GM19467 (cell line): Measurements from ENCODE around the gene RIN2.
"Not testable (repeated sequence)": the region's sequence is repeated elsewhere in the genome, so short reads cannot be mapped to it uniquely, and the experiment has no call there.

Experiments
- ATAC-seq: cut with Tn5 transposase; IDR thresholded peaks from one replicate; pipeline ENCODE4 v1.9.1; 2021; ENCODE audit warnings: mild to moderate bottlenecking, moderate library complexity; ENCODE audit not compliant: unreplicated experiment

Gene RIN2

DNA sequence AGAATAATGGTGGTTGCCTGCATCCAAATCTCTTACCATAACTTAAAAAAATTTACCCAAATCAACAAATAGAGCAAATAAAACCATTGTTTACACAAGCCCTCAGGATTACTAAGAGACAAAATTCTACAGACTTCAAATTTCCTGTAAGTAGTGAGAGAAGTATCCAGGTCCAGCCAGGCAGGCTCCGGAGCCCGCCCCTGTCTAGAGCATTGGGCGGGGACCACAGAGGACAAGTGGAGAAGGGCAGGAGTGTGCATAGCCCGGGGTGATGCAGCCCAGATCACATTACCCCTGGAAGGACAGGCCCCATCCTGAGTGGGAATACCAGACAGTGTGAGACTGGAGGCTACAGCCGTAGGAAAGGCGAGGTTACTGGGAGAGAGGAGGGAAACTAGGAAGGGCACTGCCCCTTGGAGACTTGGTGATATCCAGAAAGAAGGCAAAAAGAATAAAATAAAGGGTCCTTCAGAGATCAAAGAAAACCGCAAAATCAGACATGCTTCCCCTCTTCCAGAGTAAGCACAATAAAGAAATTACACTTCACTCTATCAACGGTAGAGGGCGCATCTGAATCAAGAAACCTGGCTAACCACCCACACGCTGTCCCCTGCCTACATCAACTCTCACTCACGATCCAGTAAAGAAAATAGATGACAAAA, 26.6 kb downstream of the RIN2 start:
- ATAC-seq, result no peak

- no peak for ATAC-seq
Observed at GRCh38 chr20:19785173-19785982, 27.3 kb downstream of the RIN2 start.

GRCh38 chr20:19785983-19786285, 27.9 kb downstream of the RIN2 start:
- no peak for ATAC-seq

DNA sequence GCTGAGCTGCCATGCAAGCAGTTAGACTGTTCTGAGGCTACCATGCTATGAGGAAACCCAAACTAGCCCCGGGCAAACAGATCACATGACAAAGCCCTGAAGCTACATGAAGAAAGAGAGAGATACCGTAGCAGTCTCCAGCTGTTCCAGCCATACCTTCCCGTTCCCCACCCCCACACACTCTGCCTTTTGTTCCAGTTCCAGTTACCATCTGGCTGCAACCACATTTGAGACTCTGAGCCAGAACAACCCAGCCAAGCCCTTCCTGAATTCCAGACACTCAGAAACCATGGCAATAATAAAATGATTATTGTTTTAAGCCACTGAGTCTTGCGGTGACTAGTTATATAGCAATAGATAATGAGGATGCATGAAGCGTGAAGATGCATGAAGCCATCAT, 28.3 kb downstream of the RIN2 start:
- ATAC-seq, result no peak

GRCh38 chr20:19787366-19787765, 29.3 kb downstream of the RIN2 start:
- ATAC-seq, result no peak

- ATAC-seq, result no peak
Observed at GRCh38 chr20:19789009-19789408, 31.0 kb downstream of the RIN2 start.

- no peak for ATAC-seq
Observed at GRCh38 chr20:19789446-19789845, 31.4 kb downstream of the RIN2 start.

DNA sequence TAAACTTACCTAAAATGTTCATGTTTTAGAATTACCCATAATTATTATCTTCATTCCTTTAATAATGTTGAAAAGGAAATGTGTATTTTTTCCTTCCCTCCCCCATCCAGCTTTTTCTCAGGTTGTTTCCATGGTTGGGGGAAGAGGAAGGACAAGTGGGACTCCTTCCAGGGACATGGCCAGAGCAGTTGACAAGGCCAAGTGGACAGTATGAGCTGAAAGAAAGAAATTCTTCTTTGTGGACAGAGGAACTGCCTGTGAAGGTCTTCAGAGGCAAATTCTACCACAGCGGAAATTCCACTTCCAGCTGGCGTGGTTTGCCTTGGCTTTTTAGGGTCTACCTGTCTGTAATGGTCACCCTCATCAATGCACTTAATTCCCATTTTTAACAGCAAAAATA, 33.8 kb downstream of the RIN2 start:
- no peak for ATAC-seq

GRCh38 chr20:19793716-19794115, 35.7 kb downstream of the RIN2 start:
- no peak for ATAC-seq

DNA sequence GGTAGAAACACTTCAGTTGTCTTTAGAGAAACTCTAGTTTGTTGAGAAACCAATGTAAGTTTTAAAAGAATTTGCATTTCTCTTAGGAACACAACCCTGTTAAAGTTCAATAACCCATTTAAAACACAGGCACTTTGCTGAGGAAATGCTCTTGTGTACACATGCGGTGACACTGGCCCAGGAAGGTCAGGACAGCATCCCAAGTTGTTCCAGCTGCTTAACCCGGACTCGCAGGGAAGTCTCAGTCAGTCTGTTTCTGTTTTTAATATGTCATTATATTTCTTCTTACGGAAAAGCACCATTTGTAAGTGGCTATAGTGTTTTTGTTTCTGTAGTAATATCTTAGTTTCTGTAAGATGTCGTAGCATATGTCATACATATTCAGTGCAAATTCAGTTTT, 36.9 kb downstream of the RIN2 start:
- ATAC-seq, result no peak

GRCh38 chr20:19799325-19799724, 41.3 kb downstream of the RIN2 start:
- no peak for ATAC-seq

DNA sequence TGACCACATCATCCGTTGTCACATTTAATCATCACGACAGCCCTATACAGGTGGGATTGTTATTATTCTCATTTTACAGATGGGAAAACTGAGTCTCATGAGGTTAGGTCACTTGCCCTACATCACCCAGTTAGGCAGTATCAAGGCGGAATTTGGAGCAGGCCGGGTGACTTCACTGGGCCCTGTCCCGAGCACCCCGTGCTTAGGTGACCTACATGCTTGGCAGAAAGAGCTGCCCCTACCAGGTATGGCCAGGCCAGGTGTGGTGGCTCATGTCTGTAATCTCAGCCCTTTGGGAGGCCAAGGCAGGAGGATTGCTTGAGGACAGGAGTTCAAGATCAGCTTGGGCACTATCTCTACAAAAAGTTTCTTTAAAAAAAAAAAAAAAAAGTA, 44.0 kb downstream of the RIN2 start:
- no peak for ATAC-seq

- no peak for ATAC-seq
Observed at GRCh38 chr20:19802492-19803158, 44.6 kb downstream of the RIN2 start.

GRCh38 chr20:19806276-19806675, 48.2 kb downstream of the RIN2 start:
- not testable (repeated sequence) for ATAC-seq

DNA sequence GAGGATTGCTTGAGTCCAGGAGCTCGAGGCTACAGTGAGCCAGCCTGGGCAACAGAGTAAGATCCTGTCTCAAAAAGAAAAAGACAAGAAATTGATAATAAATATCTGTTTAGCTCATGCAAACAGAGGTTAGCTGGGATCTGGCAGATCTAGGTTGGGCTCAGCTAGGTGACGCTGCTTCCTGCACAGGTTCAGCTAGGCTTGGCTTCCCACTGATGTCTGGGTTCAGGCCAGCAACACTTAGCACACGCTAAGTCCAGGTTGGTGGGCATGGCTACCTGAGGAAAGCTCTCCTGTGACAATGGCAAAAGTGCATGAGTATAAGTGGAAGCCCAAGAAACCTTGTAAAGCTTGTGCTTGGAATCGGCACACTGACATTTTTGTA, 48.7 kb downstream of the RIN2 start:
- no peak for ATAC-seq

DNA sequence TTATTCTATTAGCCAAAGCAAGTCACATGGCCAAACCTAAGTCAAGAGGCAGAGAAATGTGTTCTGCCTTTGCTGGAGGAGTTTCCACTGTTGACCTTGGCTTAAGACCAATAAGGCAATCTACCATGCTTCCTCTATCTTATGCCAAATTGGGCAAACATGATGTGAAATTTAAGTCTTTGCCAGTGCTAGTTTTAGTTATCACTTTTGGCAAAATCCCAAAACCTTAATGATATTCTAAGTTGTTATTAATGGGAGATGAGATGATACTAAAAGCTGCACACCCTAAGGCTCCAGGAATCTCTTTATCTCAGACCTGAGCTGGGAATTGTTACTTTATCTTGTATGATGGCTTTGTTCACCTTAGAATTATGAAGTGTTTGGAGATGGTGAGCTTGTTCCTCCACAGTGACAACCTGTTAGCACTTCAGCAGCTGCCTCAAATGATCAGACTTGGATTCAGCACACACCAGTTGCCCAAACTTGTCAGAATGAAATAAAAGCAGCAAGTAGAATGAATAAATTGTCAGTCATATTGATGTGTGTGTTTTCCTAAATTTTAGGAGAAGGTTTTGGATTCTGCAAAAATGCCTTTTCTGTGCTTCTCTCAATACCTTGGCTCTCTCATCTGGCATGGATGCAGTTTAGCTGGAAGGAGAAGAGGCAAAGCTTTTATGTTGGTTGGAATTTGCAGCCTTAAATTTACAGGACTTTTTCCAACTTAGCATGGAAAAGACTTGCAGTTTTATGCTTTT, 49.3 kb downstream of the RIN2 start:
- no peak for ATAC-seq
